Fibroblast of lung (primary cell): Measurements from ENCODE around the gene WDR7. TPM values are rescaled to one million over a fixed set of nuclear protein-coding genes. Genes with fewer than 3 reads are reported as not detected.

Experiments
- DNase-seq, 2 donors: peaks; one replicate each; pipeline versions ENCODE4 v3.0.0 to v3.0.0-alpha.2; 2010; ENCODE audit warnings: low read depth in 2 of 2
- H2AFZ ChIP-seq: 2 replicates; pipeline ENCODE4 v1.5.1; 2012; ENCODE audit warnings: low read length, control low read depth, inconsistent platforms
- H3K27ac ChIP-seq: 2 replicates; pipeline ENCODE4 v1.5.1; 2011; ENCODE audit warnings: low read length, control low read depth; ENCODE audit not compliant: insufficient read depth
- H3K27me3 ChIP-seq: 2 replicates; pipeline ENCODE4 v1.5.1; 2011; ENCODE audit warnings: mild to moderate bottlenecking, low read length; ENCODE audit not compliant: control insufficient read depth, insufficient read depth
- H3K36me3 ChIP-seq: 2 replicates; pipeline ENCODE4 v1.5.1; 2011; ENCODE audit warnings: low read length; ENCODE audit not compliant: control insufficient read depth, insufficient read depth
- H3K4me1 ChIP-seq: 2 replicates; pipeline ENCODE4 v1.5.1; 2011; ENCODE audit warnings: low read length; ENCODE audit not compliant: control insufficient read depth, insufficient read depth; ENCODE audit errors: extremely low read depth
- H3K4me2 ChIP-seq: 2 replicates; pipeline ENCODE4 v1.5.1; 2011; ENCODE audit warnings: low read length, control low read depth; ENCODE audit not compliant: insufficient read depth; ENCODE audit errors: extremely low read depth
- H3K4me3 ChIP-seq, 4 experiments: fragments of 200-600 bp in 1 of 4; sonication (generic) in 1 of 4; replicated peaks in 1 of 4; 2 replicates each; pipeline ENCODE4 v1.5.1; 2011 to 2016; ENCODE audit warnings: low read length in 4 of 4, low read depth in 3 of 4, mild to moderate bottlenecking in 3 of 4, control low read depth in 2 of 4, inconsistent platforms in 1 of 4, mixed read lengths in 1 of 4; ENCODE audit not compliant: insufficient read depth in 1 of 4; ENCODE audit errors: control extremely low read depth in 1 of 4
- H3K79me2 ChIP-seq: 2 replicates; pipeline ENCODE4 v1.5.1; 2012; ENCODE audit warnings: mild to moderate bottlenecking, low read length, inconsistent platforms; ENCODE audit not compliant: control insufficient read depth, insufficient read depth
- H3K9ac ChIP-seq: 2 replicates; pipeline ENCODE4 v1.5.1; 2011; ENCODE audit warnings: mild to moderate bottlenecking, low read length, control low read depth; ENCODE audit not compliant: insufficient read depth
- H3K9me3 ChIP-seq: 2 replicates; pipeline ENCODE4 v1.5.1; 2012; ENCODE audit warnings: low read depth, low read length; ENCODE audit not compliant: control insufficient read depth, insufficient read depth
- H4K20me1 ChIP-seq: 2 replicates; pipeline ENCODE4 v1.5.1; 2011; ENCODE audit warnings: low read length; ENCODE audit not compliant: control insufficient read depth, insufficient read depth; ENCODE audit errors: extremely low read depth
- CTCF ChIP-seq, 2 donors: IDR thresholded peaks in 1 of 2; conservative IDR thresholded peaks in 1 of 2; 1 replicate in 1 of 2; 2 replicates in 1 of 2; pipeline ENCODE4 v1.5.1; 2011 to 2012; ENCODE audit warnings: low read length in 2 of 2, control low read depth in 1 of 2, inconsistent platforms in 1 of 2, low read depth in 1 of 2, mild to moderate bottlenecking in 1 of 2
- EZH2 ChIP-seq: IDR thresholded peaks from 2 replicates; pipeline ENCODE4 v1.5.1; 2012; ENCODE audit warnings: low read length, control low read depth, mild to moderate bottlenecking; ENCODE audit errors: missing control alignments
- polyA plus RNA-seq, 2 donors: library from polyadenylated mRNA; depleted of rRNA in 1 of 2; stranded (reverse) in 1 of 2; unstranded in 1 of 2; fragments of >200 nt; gene quantifications; 2 replicates each; pipeline ENCODE4 v1.2.1, GENCODE V29; 2011 to 2012; ENCODE audit warnings: missing spikeins in 1 of 2
- total RNA-seq: library from RNA; depleted of rRNA; stranded (reverse); fragments of >200 nt; gene quantifications from 2 replicates; pipeline ENCODE4 v1.2.1, GENCODE V29; 2014

The WDR7 gene
- total and polyA plus RNA-seq, 2 donors (not counting 1 experiment from before 2014, with no cell fraction given): 7.2 to 27.2 TPM

- no peak overlapping the region for H2AFZ ChIP-seq
- no peak overlapping the region for H3K9ac ChIP-seq
- no peaks in the 10 kb centered on the region for H4K20me1 ChIP-seq
- H3K79me2 ChIP-seq: no peaks in the 10 kb centered on the region
- no peaks in the 10 kb centered on the region for H3K27me3 ChIP-seq
- TF ChIP-seq CTCF (conservative IDR thresholded peaks at IDR 0.05 in 1 of 2, IDR thresholded peaks at IDR 0.05 in 1 of 2; ENCODE audit: low read depth in 1 of 2, low read length in 2 of 2): no peak
- TF ChIP-seq EZH2: no peak
- H3K4me1 ChIP-seq: no peaks in the 10 kb centered on the region
- H3K9me3 ChIP-seq: no peaks in the 10 kb centered on the region
- H3K4me2 ChIP-seq: no peak overlapping the region
- DNase-seq: no peak
- no peaks in the 10 kb centered on the region for H3K36me3 ChIP-seq
- no peak overlapping the region for H3K27ac ChIP-seq
- H3K4me3 ChIP-seq: no peak overlapping the region
These were observed 403.7 kb downstream of the WDR7 start for GRCh38 chr18:57054891-57055290.

GRCh38 chr18:57057890-57058289 is 406.7 kb downstream of the WDR7 start:
- no peaks in the 10 kb centered on the region for H3K4me1 ChIP-seq
- H3K9me3 ChIP-seq: no peaks in the 10 kb centered on the region
- no peak overlapping the region for H2AFZ ChIP-seq
- DNase-seq: no peak
- H3K27me3 ChIP-seq: no peaks in the 10 kb centered on the region
- no peak overlapping the region for H3K9ac ChIP-seq
- H3K4me2 ChIP-seq: no peak overlapping the region
- no peaks in the 10 kb centered on the region for H4K20me1 ChIP-seq
- no peak overlapping the region for H3K4me3 ChIP-seq
- TF ChIP-seq EZH2 (no peak), CTCF (conservative IDR thresholded peaks at IDR 0.05 in 1 of 2, IDR thresholded peaks at IDR 0.05 in 1 of 2; ENCODE audit: low read depth in 1 of 2, low read length in 2 of 2) (no peak)
- H3K27ac ChIP-seq: no peak overlapping the region
- H3K36me3 ChIP-seq: no peaks in the 10 kb centered on the region
- H3K79me2 ChIP-seq: no peaks in the 10 kb centered on the region

- H3K4me3 ChIP-seq: no peak overlapping the region
- H4K20me1 ChIP-seq: no peaks in the 10 kb centered on the region
- H3K9me3 ChIP-seq: no peaks in the 10 kb centered on the region
- no peak overlapping the region for H2AFZ ChIP-seq
- H3K27ac ChIP-seq: no peak overlapping the region
- H3K79me2 ChIP-seq: no peaks in the 10 kb centered on the region
- TF ChIP-seq CTCF (conservative IDR thresholded peaks at IDR 0.05 in 1 of 2, IDR thresholded peaks at IDR 0.05 in 1 of 2; ENCODE audit: low read depth in 1 of 2, low read length in 2 of 2) (no peak), EZH2 (no peak)
- no peaks in the 10 kb centered on the region for H3K4me1 ChIP-seq
- no peak for DNase-seq
- no peaks in the 10 kb centered on the region for H3K27me3 ChIP-seq
- H3K4me2 ChIP-seq: no peak overlapping the region
- no peak overlapping the region for H3K9ac ChIP-seq
- H3K36me3 ChIP-seq: no peaks in the 10 kb centered on the region
These were observed 407.6 kb downstream of the WDR7 start for GRCh38 chr18:57058734-57059133.
